HAP-1 (cell line): ENCODE measurements around the gene ZNF565.

Source experiments
- DNase-seq, 2 experiments: peaks; one replicate each; pipeline ENCODE4 v3.0.0-alpha.2; 2016 to 2020; ENCODE audit warnings: low spot score in 2 of 2
- H3K27me3 ChIP-seq: fragments of 250-450 bp; sonication (Bioruptor Pico); 2 replicates; pipeline ENCODE4 v1.5.1; 2020; ENCODE audit warnings: low read depth, mild to moderate bottlenecking, moderate library complexity
- H3K36me3 ChIP-seq: fragments of 250-450 bp; sonication (Bioruptor Pico); replicated peaks from 2 replicates; pipeline ENCODE4 v1.5.1; 2020; ENCODE audit warnings: mild to moderate bottlenecking
- H3K4me1 ChIP-seq: fragments of 250-450 bp; sonication (Bioruptor Pico); 2 replicates; pipeline ENCODE4 v1.5.1; 2020; ENCODE audit warnings: mild to moderate bottlenecking
- H3K4me3 ChIP-seq: fragments of 250-450 bp; sonication (Bioruptor Pico); 2 replicates; pipeline ENCODE4 v1.5.1; 2020; ENCODE audit warnings: mild to moderate bottlenecking, moderate library complexity
- H3K9me3 ChIP-seq: fragments of 250-450 bp; sonication (Bioruptor Pico); 2 replicates; pipeline ENCODE4 v1.5.1; 2020; ENCODE audit warnings: mild to moderate bottlenecking, moderate library complexity
- in situ Hi-C: fragments of 300-500 bp; cut with MboI; formaldehyde crosslinking; loops from 3 replicates; pipeline ENCODE4 v1.14.3; 2020; ENCODE audit warnings: low sequenced_read_pairs, inconsistent platforms, mixed read lengths

The ZNF565 gene

GRCh38 chr19:36214386-36215275 is at the start of gene ZNF565, which contains the start of gene ZNF146:
Gene ZNF565, minus strand, starts transcription at chr19:36214665. Its CDS starts 12,680 bp downstream, at chr19:36201985.
Gene ZNF146, plus strand, starts transcription at chr19:36215106. Its CDS starts 21,335 bp downstream, at chr19:36236441.
- in situ Hi-C loops: no loop called here
- H3K36me3 ChIP-seq: peaks cover 18% of the 10 kb centered on the region
- no peaks in the 10 kb centered on the region; the same call in 1 of the 2 replicates for H3K9me3 ChIP-seq
- H3K4me1 ChIP-seq: peaks cover 4% of the 10 kb centered on the region
- no peaks in the 10 kb centered on the region for H3K27me3 ChIP-seq
- DNase-seq: peak; percentile 97 to 99
- peak within 1 kb of the TSS; percentile 59 for H3K4me3 ChIP-seq

DNA sequence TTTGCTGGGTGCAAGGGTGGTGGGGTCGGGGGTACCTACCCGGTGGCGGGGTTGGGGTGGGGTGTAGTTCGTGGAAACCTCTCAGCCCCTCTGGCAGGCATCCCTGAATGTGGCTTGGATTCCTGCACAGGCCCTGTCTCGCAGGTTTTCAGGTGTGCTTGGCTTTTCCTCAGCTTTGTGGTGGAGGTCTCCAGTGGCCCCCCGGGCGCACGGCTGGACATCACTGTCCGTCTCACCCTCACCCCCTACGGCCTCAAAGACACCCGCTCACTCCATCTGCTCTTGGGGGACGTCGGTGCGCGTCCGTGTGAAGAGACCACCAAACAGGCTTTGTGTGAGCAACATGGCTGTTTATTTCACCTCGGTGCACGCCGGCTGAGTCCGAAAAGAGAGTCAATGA is 44.7 kb upstream of the ZNF565 start:
- no peaks in the 10 kb centered on the region for H3K4me1 ChIP-seq
- H3K4me3 ChIP-seq: no peak overlapping the region
- DNase-seq: no peak
- no peaks in the 10 kb centered on the region for H3K9me3 ChIP-seq
- in situ Hi-C loops: no loop called here
- H3K36me3 ChIP-seq: no peaks in the 10 kb centered on the region
- H3K27me3 ChIP-seq: no peaks in the 10 kb centered on the region

DNA sequence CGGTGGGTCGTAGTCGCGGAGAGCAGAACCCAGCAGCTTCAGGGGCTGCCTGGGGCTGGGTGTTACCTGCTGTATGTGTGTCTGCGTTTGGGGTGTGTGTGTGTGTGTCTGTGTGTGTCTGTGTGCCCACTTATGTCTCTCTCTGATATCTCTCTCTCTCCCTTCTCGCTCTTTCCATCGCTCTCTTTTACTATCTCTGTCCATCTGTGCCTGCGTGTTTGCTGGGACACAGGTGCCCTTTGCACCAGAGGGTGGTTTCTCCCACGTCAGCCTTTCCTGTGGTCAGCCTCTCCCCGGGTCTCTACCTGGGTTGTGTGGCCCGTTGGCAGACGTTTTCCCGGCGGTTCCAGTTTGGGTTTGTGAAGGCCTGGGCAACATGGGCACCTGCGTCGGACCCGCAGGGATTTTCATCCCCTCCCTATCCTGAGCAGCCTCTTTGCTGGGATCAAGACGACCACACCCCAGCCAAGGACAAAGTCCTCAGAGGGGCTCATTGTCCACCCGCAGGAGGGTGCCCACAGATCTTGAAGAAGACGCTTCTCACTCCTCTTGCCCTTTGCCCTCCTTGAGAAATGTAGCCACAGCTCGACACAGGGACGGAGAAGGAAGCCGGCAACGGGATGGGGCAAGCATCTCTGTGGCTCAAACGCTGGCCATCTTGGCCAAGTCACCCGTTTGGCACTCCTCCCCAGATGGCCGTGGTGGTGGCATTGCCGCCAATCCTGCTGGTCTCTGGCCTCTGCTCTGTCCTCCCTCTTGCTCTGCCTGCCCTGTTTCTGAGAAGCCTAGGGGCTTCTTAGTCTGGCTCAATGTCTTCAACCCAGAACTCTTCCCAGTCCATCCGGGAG is 43.8 kb upstream of the ZNF565 start:
- in situ Hi-C loops: no loop called here
- Histone ChIP-seq H3K4me3 (no peak overlapping the region), H3K9me3 (no peaks in the 10 kb centered on the region), H3K27me3 (no peaks in the 10 kb centered on the region), H3K36me3 (no peaks in the 10 kb centered on the region), H3K4me1 (no peaks in the 10 kb centered on the region)
- no peak for DNase-seq

DNA sequence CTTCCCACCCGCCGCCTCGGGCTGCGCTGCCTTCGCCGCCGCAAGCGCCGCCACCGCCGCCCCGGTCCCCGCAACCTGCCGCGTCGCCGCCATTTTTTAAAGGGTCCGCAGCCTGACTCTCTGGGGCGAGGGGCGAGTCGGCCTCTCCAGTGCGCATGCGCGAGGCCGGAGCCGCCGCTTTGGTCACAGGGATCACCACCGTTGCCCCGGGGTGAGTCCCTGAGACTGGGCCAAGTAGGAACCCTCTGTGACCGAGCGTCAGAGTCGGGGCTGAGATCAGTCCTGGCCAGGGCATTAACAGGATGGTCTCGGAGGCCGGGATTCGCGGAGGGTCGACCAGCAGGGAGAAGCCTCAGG is 43.0 kb upstream of the ZNF565 start:
- H3K4me3 ChIP-seq: no peak overlapping the region

DNA sequence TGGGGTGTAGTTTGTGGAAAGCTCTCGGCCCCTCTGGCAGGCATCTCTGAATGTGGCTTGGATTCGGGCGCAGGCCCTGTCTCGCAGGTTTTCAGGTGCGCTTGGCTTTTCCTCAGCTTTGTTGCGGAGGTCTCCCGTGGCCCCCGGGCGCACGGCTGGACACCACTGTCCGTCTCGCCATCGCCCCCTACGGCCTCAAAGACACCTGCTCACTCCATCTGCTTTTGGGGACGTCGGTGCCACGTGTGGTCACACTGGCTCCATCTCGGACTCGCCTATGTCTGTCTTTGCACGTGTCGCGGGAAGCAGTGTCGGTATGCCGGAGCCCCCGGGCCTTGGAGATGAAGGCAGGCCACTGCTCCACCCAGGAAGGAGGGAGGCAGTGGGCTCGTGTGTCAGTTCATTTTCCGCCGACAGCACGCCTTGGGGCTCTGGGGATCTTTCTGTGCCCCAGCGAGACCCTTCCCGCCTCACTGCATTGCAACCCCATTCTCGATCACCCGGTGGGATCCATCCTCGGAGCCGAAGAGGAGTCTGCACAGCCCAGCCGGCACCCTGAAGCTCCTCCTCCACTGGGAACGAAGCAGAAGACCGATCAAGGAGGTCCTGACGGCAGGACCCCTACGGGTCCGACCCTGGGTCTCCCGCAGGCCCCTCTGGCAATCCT is 42.5 kb upstream of the ZNF565 start:
- no peak for DNase-seq
- no peaks in the 10 kb centered on the region for H3K36me3 ChIP-seq
- H3K4me3 ChIP-seq: no peak overlapping the region
- no peaks in the 10 kb centered on the region for H3K27me3 ChIP-seq
- no peaks in the 10 kb centered on the region for H3K4me1 ChIP-seq
- no peaks in the 10 kb centered on the region for H3K9me3 ChIP-seq
- in situ Hi-C loops: no loop called here

More for the DNA sequence above, 43.0 kb upstream of the ZNF565 start:
- in situ Hi-C loops: no loop called here
- H3K27me3 ChIP-seq: no peaks in the 10 kb centered on the region
- H3K4me1 ChIP-seq: no peaks in the 10 kb centered on the region
- no peaks in the 10 kb centered on the region for H3K9me3 ChIP-seq
- no peak for DNase-seq
- H3K36me3 ChIP-seq: no peaks in the 10 kb centered on the region

DNA sequence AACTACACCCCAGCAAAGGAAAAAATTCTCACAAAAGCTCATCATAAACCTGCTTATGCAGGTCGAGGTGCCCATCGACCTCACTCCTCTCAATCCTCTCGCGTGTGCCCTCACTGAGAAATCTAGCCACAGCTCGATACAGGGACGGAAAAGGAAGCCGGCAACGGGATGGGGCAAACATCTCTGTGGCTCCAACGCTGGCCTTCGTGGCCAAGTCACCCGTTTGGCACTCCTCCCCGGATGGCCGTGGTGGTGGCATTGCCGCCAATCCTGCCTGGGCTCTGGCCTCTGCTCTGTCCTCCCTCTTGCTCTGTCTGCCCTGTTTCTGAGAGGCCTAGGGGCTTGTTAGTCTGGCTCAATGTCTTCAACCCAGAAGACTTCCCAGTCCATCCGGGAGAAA is 41.6 kb upstream of the ZNF565 start:
- H3K36me3 ChIP-seq: no peaks in the 10 kb centered on the region
- no peaks in the 10 kb centered on the region for H3K9me3 ChIP-seq
- in situ Hi-C loops: no loop called here
- H3K4me3 ChIP-seq: no peak overlapping the region
- no peaks in the 10 kb centered on the region for H3K27me3 ChIP-seq
- no peak for DNase-seq
- no peaks in the 10 kb centered on the region for H3K4me1 ChIP-seq

DNA sequence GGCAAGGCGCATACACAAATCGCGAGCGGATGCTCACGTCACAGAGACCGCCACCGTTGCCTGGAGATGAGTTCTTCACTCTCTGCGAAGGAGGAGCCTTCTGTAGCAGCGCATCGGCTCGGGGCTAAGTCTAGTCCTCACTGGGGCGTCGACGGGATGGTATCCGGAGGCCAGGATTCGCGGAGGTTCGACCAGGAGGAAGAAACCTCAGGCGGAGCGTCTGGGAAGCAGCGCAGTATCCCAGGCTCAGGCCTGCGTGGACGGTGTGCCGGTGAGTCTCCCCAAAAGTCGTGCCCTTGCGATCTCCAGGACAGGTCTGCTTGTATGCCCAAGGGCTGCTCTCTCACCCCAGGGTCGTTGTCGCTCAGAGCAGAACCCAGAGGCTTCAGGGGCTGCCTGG is 40.9 kb upstream of the ZNF565 start:
- in situ Hi-C loops: no loop called here
- no peaks in the 10 kb centered on the region for H3K36me3 ChIP-seq
- H3K4me1 ChIP-seq: no peaks in the 10 kb centered on the region
- H3K4me3 ChIP-seq: no peak overlapping the region
- H3K9me3 ChIP-seq: no peaks in the 10 kb centered on the region
- H3K27me3 ChIP-seq: no peaks in the 10 kb centered on the region
- no peak for DNase-seq

DNA sequence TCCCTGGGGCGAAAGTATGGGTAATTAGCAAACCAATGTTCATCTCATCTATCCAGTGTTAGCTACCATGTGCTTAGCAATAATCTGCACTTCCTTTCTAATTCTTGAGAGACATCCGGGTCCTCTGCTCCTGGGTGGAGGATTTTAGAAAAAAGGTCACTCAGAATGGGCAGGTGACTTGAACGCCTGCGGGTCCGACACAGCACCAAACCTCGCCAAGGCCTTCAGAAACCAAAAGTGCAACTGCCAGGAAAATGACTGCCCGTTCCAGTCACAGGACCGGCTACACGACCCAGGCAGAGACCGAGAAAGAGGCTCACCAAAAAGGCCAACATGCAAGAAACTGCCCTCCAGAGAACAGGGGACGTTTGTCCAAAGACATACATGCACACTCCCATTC is 40.4 kb upstream of the ZNF565 start:
- DNase-seq: no peak
- Histone ChIP-seq H3K4me3 (no peak overlapping the region), H3K9me3 (no peaks in the 10 kb centered on the region), H3K4me1 (no peaks in the 10 kb centered on the region), H3K36me3 (no peaks in the 10 kb centered on the region), H3K27me3 (no peaks in the 10 kb centered on the region)
- in situ Hi-C loops: no loop called here

DNA sequence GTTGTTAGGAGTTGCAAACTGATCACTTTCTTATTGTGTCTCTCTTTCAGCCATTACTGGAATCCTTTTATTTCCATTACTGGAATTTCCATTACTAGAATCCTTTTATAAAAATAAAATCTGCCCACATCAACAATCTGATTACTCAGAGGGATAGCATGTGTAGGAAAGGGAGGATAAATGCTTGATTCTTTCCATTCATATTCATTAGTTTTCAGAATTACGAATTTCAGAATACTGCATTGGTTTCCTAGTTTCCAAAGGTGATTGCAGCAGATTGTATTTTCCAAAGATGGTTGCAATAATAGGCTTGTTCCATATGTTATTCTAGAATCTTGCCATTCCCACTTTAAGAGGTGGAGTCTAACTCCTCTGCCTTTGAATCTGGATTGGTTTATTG is 37.6 kb upstream of the ZNF565 start:
- Histone ChIP-seq H3K27me3 (no peaks in the 10 kb centered on the region), H3K9me3 (no peaks in the 10 kb centered on the region), H3K36me3 (no peaks in the 10 kb centered on the region), H3K4me3 (no peak overlapping the region), H3K4me1 (peaks cover 6% of the 10 kb centered on the region)
- in situ Hi-C loops: no loop called here
- DNase-seq: no peak

DNA sequence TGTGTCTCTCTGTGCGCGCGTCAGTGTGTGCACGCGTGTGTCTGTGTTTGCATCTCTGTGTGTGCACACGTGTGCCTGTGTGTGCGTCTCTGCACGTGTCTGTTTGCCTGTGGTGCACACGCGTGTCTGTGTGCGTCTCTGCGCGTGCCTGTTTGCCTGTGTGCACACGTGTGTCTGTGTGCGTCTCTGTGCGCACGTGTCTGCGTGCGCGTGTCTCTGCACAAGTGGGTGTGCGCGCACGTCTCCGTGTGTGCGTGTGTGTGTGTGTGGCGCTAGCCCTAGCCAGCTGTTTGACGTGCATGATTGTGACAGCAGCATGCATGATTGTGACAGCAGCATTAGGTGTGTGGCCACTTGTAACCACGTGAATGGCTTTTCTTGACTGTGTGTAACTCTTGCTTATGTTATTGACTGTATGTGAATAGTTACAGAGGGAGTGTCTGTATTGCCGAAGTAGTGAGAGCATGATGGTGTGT is 31.6 kb upstream of the ZNF565 start:
- no peak for DNase-seq
- no peaks in the 10 kb centered on the region for H3K27me3 ChIP-seq
- peaks cover 16% of the 10 kb centered on the region for H3K4me1 ChIP-seq
- in situ Hi-C loops: no loop called here
- no peaks in the 10 kb centered on the region for H3K36me3 ChIP-seq
- no peak overlapping the region for H3K4me3 ChIP-seq
- peaks cover 15% of the 10 kb centered on the region for H3K9me3 ChIP-seq

DNA sequence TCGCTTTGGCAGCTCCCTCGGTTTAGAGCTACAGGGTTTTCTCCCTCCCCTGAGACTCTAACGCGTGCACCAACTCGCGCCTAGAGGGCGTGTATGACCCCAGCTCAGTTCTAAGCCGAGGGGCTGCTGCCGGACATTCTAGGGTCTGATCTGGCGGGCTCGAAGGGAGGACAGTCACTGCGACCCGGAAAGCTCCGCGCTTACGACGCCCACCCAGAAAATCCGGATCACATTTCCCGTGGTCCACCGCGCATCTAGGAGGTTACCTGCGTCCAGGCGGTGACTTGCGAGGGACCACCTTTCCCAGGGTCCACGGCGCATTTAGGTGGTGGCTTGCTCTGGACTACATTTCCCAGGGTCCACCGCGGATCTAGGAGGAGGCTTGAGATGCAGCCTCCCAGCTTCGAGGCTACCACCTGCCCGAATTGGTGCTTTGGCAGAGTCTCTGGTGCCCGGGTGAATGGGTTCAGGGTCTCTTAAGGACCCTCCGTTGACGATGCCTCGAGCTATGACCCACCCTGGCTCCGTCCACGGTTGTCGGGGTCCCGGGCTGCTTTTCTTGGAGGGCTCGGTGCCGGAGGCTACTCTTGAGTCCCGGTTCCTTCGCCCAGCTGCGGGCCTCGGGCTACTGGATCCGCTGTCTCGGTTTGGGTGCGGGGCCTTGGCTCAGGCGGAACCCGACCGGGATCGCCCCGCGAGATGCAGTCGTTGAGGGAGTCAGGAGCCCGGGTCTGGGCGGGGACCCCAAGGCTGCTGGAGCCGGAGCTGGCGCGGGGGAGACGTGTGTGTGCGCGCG is 30.9 kb upstream of the ZNF565 start:
- no peak overlapping the region for H3K4me3 ChIP-seq
- in situ Hi-C loops: no loop called here
- no peak for DNase-seq
- no peaks in the 10 kb centered on the region for H3K36me3 ChIP-seq
- H3K4me1 ChIP-seq: peaks cover 16% of the 10 kb centered on the region
- H3K9me3 ChIP-seq: peaks cover 15% of the 10 kb centered on the region
- no peaks in the 10 kb centered on the region for H3K27me3 ChIP-seq

DNA sequence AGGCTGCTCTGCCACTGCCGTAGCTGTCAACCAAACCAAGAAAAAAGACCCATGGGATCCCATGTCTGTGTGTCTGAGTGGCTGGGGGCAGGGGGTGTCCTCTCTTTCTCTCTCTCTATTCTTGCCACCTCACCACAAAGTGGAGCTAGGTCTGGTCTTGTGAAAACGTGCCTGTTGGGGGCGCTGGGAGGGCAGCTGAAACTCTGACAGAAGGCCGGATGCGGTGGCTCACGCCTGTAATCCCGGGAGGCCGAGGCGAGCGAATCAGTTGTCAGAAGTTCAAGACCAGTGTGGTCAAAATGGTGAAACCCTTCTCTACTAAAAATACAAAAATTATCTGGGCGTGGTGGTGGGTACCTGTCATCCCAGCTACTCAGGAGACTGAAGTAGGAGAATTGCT is 29.6 kb upstream of the ZNF565 start:
- Histone ChIP-seq H3K4me3 (no peak overlapping the region), H3K27me3 (no peaks in the 10 kb centered on the region), H3K36me3 (peaks cover 8% of the 10 kb centered on the region; the same call in 1 of the 2 replicates), H3K4me1 (peaks cover 16% of the 10 kb centered on the region), H3K9me3 (peaks cover 15% of the 10 kb centered on the region)
- no peak for DNase-seq
- in situ Hi-C loops: no loop called here

- no peaks in the 10 kb centered on the region for H3K4me1 ChIP-seq
- no peak for DNase-seq
- peaks cover 17% of the 10 kb centered on the region for H3K9me3 ChIP-seq
- H3K36me3 ChIP-seq: peaks cover 61% of the 10 kb centered on the region
- H3K27me3 ChIP-seq: no peaks in the 10 kb centered on the region
- in situ Hi-C loops: no loop called here
- no peak overlapping the region for H3K4me3 ChIP-seq
Observed at GRCh38 chr19:36236946-36237310, 22.5 kb upstream of the ZNF565 start.
